Ectodermal cell (in vitro differentiated cells): ENCODE results near the gene ADAM21. TPM values are rescaled to one million over a fixed set of nuclear protein-coding genes. Genes with fewer than 3 reads are reported as not detected.
"Not testable (repeated sequence)": the region's sequence is repeated elsewhere in the genome, so short reads cannot be mapped to it uniquely, and the experiment has no call there.

Source experiments
- H3K27ac ChIP-seq: 2 replicates; pipeline ENCODE4 v1.7.0; 2013; ENCODE audit warnings: mild to moderate bottlenecking, low read depth, low read length; ENCODE audit not compliant: insufficient read depth, poor library complexity, severe bottlenecking
- H3K27me3 ChIP-seq: 2 replicates; pipeline ENCODE4 v1.7.0; 2013; ENCODE audit warnings: mild to moderate bottlenecking, low read length; ENCODE audit not compliant: insufficient read depth, control insufficient read depth, poor library complexity, severe bottlenecking
- H3K36me3 ChIP-seq: one replicate; pipeline ENCODE4 v1.7.0; 2013; ENCODE audit warnings: low read length; ENCODE audit not compliant: control insufficient read depth, insufficient read depth
- H3K4me1 ChIP-seq: one replicate; pipeline ENCODE4 v1.7.0; 2013; ENCODE audit warnings: low read length; ENCODE audit not compliant: control insufficient read depth, insufficient read depth
- H3K4me3 ChIP-seq: 2 replicates; pipeline ENCODE4 v1.7.0; 2013; ENCODE audit warnings: low read depth, low read length, control low read depth; ENCODE audit not compliant: insufficient read depth
- H3K9me3 ChIP-seq: 2 replicates; pipeline ENCODE4 v1.7.0; 2013; ENCODE audit warnings: mild to moderate bottlenecking, low read length, moderate library complexity; ENCODE audit not compliant: control insufficient read depth
- WGBS, 2 experiments: methylation state at CpG; one replicate each; pipeline ENCODE4 v1.1.7; 2013; ENCODE audit warnings: missing lambda C conversion rate in 2 of 2; 5-methylcytosine and 5-hydroxymethylcytosine counted together
- polyA plus RNA-seq, 4 experiments: library from polyadenylated mRNA; stranded (reverse); fragments of 50-300 nt; gene quantifications; one replicate each; pipeline ENCODE4 v1.2.3, GENCODE V29; 2013

Gene ADAM21
- 0.39 TPM for polyA plus RNA-seq (2013, experiment 1 of 4)
- polyA plus RNA-seq (2013, experiment 2 of 4) = 0.36 TPM
- polyA plus RNA-seq (2013, experiment 3 of 4) = 0.16 TPM
- polyA plus RNA-seq (2013, experiment 4 of 4) = 0.20 TPM

DNA sequence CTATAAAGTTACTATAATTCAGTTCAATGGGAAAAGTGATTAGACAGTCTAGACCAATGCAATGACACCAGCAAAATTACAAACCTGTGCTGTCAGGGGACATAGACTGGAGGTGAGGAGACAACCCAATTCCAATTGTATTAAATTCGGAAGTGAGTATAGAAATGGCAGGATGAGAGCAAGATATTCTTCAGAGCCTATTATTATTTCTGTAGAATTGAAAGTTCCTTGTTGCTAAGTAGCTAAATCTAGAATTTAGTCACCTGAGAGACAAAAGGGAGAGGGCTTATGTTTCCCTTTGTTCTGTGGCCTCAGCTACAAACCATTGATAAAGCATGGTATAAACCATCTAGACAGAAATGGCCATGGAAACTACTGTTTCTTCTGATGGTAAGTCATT, at the start of gene ADAM21:
ADAM21 (plus strand) TSS at position 301 of the 400 bp plus-strand sequence. CDS start 5,326 bp downstream, outside the sequence.
- Histone ChIP-seq H3K27ac (no peak within 1 kb of the TSS), H3K36me3 (no peaks in the 10 kb centered on the region), H3K4me3 (no peak within 1 kb of the TSS), H3K9me3 (no peaks in the 10 kb centered on the region), H3K27me3 (no peaks in the 10 kb centered on the region), H3K4me1 (no peaks in the 10 kb centered on the region)
- 96 to 100% methylated on average over 1 of the region's 1 CpG for WGBS, 2 experiments

DNA sequence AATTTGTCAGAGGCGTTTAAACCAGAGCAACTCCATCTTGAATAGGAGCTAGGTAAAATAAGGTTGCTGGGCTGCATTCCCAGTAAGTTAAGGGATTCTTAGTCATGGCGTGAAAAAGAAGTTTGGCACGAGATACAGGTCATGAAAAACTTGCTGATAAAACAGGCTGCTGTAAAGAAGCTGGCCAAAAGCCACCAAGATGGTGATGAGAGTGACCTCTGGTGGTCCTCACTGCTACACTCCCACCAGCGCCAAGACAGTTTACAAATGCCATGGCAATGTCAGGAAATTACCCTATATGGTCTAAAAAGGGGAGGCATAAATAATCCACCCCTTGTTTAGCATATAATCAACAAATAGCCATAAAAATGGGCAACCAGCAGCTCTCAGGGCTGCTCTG, 48.6 kb upstream of the ADAM21 start:
- not testable (repeated sequence) for H3K36me3 ChIP-seq, H3K4me1 ChIP-seq, H3K4me3 ChIP-seq, H3K9me3 ChIP-seq, H3K27me3 ChIP-seq, H3K27ac ChIP-seq
- 57 to 76% methylated on average over 3 to 4 of the region's 4 CpGs for WGBS, 2 experiments

- not testable (repeated sequence) for H3K27me3 ChIP-seq, H3K9me3 ChIP-seq, H3K4me3 ChIP-seq, H3K4me1 ChIP-seq, H3K27ac ChIP-seq, H3K36me3 ChIP-seq
- 92% methylated on average over 4 of the region's 4 CpGs for WGBS, 2 experiments
Observed at GRCh38 chr14:70406216-70406615, 45.8 kb upstream of the ADAM21 start.

DNA sequence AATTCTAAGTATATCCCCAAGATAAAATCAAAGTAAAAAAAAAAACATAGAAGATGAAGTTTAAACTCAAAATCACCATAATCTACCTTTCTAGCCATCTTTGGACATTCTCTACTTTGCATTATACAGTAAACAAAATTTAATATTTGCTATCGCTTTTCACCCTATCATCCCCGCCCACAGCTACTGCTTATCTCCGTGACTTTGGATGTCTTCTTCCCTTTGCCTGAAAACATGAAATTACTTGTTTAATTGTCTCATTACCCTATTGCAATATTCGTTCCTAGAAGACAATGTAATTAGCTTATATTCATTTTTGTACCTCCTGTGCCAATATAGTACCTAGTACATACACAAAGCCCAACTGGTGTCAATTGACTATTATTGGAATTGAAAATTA, 44.4 kb upstream of the ADAM21 start:
- 88 to 98% methylated on average over 4 of the region's 4 CpGs for WGBS, 2 experiments
- no peaks in the 10 kb centered on the region for H3K9me3 ChIP-seq
- H3K27ac ChIP-seq = no peak overlapping the region
- no peaks in the 10 kb centered on the region for H3K27me3 ChIP-seq
- no peaks in the 10 kb centered on the region for H3K36me3 ChIP-seq
- H3K4me1 ChIP-seq = no peaks in the 10 kb centered on the region
- no peak overlapping the region for H3K4me3 ChIP-seq

DNA sequence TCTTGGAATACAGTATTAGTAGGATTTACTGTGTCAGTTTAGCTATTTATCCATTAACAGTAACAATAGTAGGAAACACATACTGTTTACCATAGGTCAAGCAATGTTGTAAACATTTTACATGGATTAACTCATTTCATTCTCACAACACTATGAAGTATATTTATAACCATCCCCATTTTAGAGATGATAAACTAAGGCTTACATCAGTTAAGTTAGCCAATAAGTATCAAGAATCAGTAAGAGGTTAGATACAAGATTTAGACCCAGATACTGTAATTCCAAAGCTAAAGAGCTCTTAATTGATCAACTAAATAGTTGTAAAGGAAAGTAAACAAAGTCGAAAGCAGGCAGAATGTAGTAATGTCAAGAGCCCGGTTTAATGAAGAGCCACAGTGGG, 36.2 kb upstream of the ADAM21 start:
- Histone ChIP-seq H3K27ac (no peak overlapping the region), H3K36me3 (no peaks in the 10 kb centered on the region), H3K9me3 (no peaks in the 10 kb centered on the region), H3K4me3 (no peak overlapping the region), H3K4me1 (peaks cover 6% of the 10 kb centered on the region), H3K27me3 (no peaks in the 10 kb centered on the region)
- 56 to 63% methylated on average over 2 of the region's 2 CpGs for WGBS, 2 experiments

GRCh38 chr14:70416338-70416724, 35.6 kb upstream of the ADAM21 start:
- H3K36me3 ChIP-seq = no peaks in the 10 kb centered on the region
- no peaks in the 10 kb centered on the region for H3K9me3 ChIP-seq
- peak overlapping the region; percentile 88 for H3K4me3 ChIP-seq
- no peak overlapping the region for H3K27ac ChIP-seq
- peaks cover 6% of the 10 kb centered on the region for H3K4me1 ChIP-seq
- WGBS, 2 experiments = 5% methylated on average over 8 to 9 of the region's 9 CpGs
- H3K27me3 ChIP-seq = no peaks in the 10 kb centered on the region

DNA sequence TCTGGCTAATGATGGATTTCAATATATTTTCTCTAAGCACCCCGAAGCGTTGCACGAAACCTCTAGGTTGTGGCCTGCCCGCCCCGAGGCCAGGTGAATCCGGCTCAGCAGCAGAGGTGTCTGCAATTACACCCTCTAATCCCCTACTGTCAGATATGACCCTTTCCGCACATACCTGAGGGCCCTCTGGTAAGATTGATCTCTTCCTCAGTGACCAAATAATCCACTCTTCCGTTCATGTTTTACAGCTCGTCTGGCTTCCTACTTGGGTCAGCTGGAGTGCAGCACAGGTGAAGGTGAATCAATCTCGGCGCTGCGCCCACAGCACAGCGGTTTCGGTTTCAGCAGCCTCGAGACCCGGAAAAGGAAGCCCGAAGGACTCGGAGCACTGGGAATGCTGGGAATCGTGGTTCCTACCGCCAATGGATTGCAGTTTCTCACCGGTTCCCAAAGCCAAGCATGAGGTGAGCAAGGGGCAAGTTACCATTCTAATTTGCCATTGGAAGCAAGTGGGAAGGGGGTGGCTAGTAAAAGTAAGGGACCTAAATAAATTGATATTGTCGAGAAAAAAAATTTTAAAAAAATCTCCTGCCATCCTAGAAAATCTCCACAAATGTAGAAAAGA, 35.1 kb upstream of the ADAM21 start, which contains the start of gene SYNJ2BP:
SYNJ2BP (minus strand) TSS at position 366 of the 625 bp plus-strand sequence; CDS start at position 239, 127 bp downstream.
- Histone ChIP-seq H3K4me3 (peak within 1 kb of the TSS; percentile 88), H3K4me1 (peaks cover 6% of the 10 kb centered on the region), H3K27me3 (no peaks in the 10 kb centered on the region), H3K36me3 (no peaks in the 10 kb centered on the region), H3K9me3 (no peaks in the 10 kb centered on the region), H3K27ac (no peak within 1 kb of the TSS)
- 1 to 3% methylated on average over 21 to 22 of the region's 22 CpGs for WGBS, 2 experiments

DNA sequence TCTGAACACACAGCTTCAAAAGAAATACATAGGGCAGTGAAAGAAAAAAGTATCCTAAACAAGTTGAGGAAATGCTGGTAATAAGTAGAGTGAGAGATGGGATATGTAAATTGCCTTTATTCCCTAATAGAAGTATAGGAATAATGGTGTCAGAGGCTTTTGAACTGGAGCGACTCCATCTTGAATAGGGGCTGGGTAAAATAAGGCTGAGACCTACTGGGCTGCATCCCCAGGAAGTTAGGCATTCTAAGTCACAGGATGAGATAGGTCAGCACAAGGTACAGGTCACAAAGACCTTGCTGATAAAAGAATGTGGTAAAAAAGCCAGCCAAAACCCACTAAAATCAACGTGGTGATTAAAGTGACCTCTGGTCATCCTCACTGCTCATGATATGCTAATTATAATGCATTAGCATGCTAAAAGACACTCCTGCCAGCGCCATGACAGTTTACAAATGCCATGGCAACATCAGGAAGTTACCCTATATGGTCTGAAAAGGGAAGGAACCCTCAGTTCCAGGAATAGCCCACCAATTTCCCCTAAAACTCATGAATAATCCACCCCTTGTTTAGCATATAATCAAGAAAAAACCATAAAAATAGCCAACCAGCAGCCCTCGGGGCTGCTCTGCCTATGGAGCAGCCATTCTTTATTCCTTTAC, 32.6 kb upstream of the ADAM21 start:
- H3K27me3 ChIP-seq, H3K4me3 ChIP-seq, H3K27ac ChIP-seq, H3K9me3 ChIP-seq, H3K4me1 ChIP-seq, H3K36me3 ChIP-seq: not testable (repeated sequence)
- WGBS, 2 experiments = 62 to 69% methylated on average over 4 of the region's 4 CpGs

GRCh38 chr14:70422538-70422937, 29.4 kb upstream of the ADAM21 start:
- H3K27ac ChIP-seq = no peak overlapping the region

DNA sequence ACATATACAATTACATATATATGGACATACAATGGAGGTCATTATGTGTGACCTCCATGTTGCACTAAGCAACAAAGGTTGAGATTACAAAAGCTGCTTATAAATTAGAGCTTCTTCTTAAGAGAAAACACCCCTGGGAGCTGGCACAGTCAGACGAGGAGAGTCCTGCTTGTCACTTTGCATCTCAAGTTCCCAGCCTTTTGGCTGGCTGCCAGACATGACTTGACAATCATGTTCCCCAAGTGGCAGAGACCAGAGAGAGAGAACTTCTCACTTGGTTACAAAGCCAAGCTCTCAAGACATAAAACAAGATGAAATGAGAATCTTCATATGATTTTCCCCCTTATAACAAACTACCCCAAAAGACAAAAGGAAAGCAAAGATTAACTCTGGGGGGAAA, 26.6 kb upstream of the ADAM21 start:
- Histone ChIP-seq H3K36me3 (no peaks in the 10 kb centered on the region), H3K4me1 (no peaks in the 10 kb centered on the region), H3K4me3 (no peak overlapping the region), H3K27ac (no peak overlapping the region), H3K27me3 (no peaks in the 10 kb centered on the region), H3K9me3 (peaks cover 2% of the 10 kb centered on the region)
- 50 to 56% methylated on average over 1 of the region's 1 CpG for WGBS, 2 experiments

More at GRCh38 chr14:70422538-70422937, 29.4 kb upstream of the ADAM21 start:
- H3K27me3 ChIP-seq = no peaks in the 10 kb centered on the region
- no peak overlapping the region for H3K4me3 ChIP-seq
- H3K9me3 ChIP-seq = peaks cover 2% of the 10 kb centered on the region
- 91 to 95% methylated on average over 2 of the region's 2 CpGs for WGBS, 2 experiments
- H3K4me1 ChIP-seq = no peaks in the 10 kb centered on the region
- no peaks in the 10 kb centered on the region for H3K36me3 ChIP-seq
